Naive thymus-derived CD4-positive, alpha-beta T cell (primary cell): ENCODE data around the gene ENHO. TPM values are rescaled to one million over a fixed set of nuclear protein-coding genes. Genes with fewer than 3 reads are reported as not detected.

Experiments used
- ATAC-seq: fragments of 150-1000 bp; cut with Tn5 transposase; 2 replicates; pipeline ENCODE4 v1.10.0; 2021; ENCODE audit warnings: mild to moderate bottlenecking, moderate library complexity
- CTCF ChIA-PET: fragments of 350-600 bp; sonication (Branson Sonifier 250); formaldehyde crosslinking; loops from one replicate; lab custom pipeline; 2021; ENCODE audit warnings: antibody characterized with exemption; lab: Charles Lee
- POLR2A ChIA-PET: fragments of 350-600 bp; sonication (Branson Sonifier 250); formaldehyde crosslinking; loops from one replicate; lab custom pipeline; 2021; ENCODE audit warnings: antibody characterized with exemption, inconsistent platforms; lab: Charles Lee
- DNase-seq, 9 donors: peaks; one replicate each; pipeline versions ENCODE4 v3.0.0 to v3.0.0-alpha.2; 2020 to 2022; ENCODE audit warnings: mixed read lengths in 1 of 9
- H3K27ac ChIP-seq: one replicate; pipeline ENCODE4 v1.7.0; 2013; ENCODE audit warnings: mild to moderate bottlenecking, low read depth, low read length, moderate library complexity
- H3K27me3 ChIP-seq, 2 donors: one replicate each; pipeline ENCODE4 v1.7.0; 2013; ENCODE audit warnings: low read length in 2 of 2, mild to moderate bottlenecking in 2 of 2, moderate library complexity in 2 of 2; ENCODE audit not compliant: control insufficient read depth in 2 of 2, insufficient read depth in 2 of 2
- H3K36me3 ChIP-seq, 3 experiments: 1 replicate in 2 of 3; 2 replicates in 1 of 3; pipeline ENCODE4 v1.7.0; 2013; ENCODE audit warnings: low read length in 3 of 3, mild to moderate bottlenecking in 3 of 3, moderate library complexity in 1 of 3; ENCODE audit not compliant: insufficient read depth in 3 of 3, control insufficient read depth in 2 of 3
- H3K4me1 ChIP-seq, 2 donors: one replicate each; pipeline ENCODE4 v1.7.0; 2013; ENCODE audit warnings: low read length in 2 of 2, mild to moderate bottlenecking in 2 of 2, moderate library complexity in 1 of 2; ENCODE audit not compliant: control insufficient read depth in 2 of 2, insufficient read depth in 2 of 2
- H3K4me3 ChIP-seq: 2 replicates; pipeline ENCODE4 v1.7.0; 2013; ENCODE audit warnings: mild to moderate bottlenecking, low read length
- H3K9me3 ChIP-seq, 3 experiments: 1 replicate in 2 of 3; 2 replicates in 1 of 3; pipeline ENCODE4 v1.7.0; 2013; ENCODE audit warnings: low read length in 3 of 3; ENCODE audit not compliant: control insufficient read depth in 2 of 3
- H3K27ac Mint-ChIP-seq, 9 donors: one replicate each; pipeline ENCODE4 v1.8.0; 2020 to 2022; ENCODE audit warnings: mixed read lengths in 9 of 9, mild to moderate bottlenecking in 8 of 9, moderate library complexity in 5 of 9, inconsistent platforms in 2 of 9
- H3K27me3 Mint-ChIP-seq, 5 donors: one replicate each; pipeline ENCODE4 v1.8.0; 2021 to 2022; ENCODE audit warnings: mixed read lengths in 5 of 5, mild to moderate bottlenecking in 1 of 5
- H3K36me3 Mint-ChIP-seq, 5 donors: one replicate each; pipeline ENCODE4 v1.8.0; 2020 to 2022; ENCODE audit warnings: mixed read lengths in 5 of 5, mild to moderate bottlenecking in 3 of 5, inconsistent platforms in 1 of 5
- H3K4me1 Mint-ChIP-seq, 7 donors: one replicate each; pipeline ENCODE4 v1.8.0; 2020 to 2022; ENCODE audit warnings: mixed read lengths in 7 of 7, mild to moderate bottlenecking in 3 of 7, inconsistent platforms in 1 of 7
- H3K4me3 Mint-ChIP-seq, 10 donors: one replicate each; pipeline ENCODE4 v1.8.0; 2020 to 2022; ENCODE audit warnings: mild to moderate bottlenecking in 10 of 10, mixed read lengths in 10 of 10, moderate library complexity in 6 of 10, inconsistent platforms in 2 of 10
- H3K9me3 Mint-ChIP-seq, 11 donors: one replicate each; pipeline ENCODE4 v1.8.0; 2020 to 2022; ENCODE audit warnings: mixed read lengths in 11 of 11, mild to moderate bottlenecking in 4 of 11, inconsistent platforms in 1 of 11, moderate library complexity in 1 of 11
- intact Hi-C, 2 donors: fragments of 100-400 bp; cut with micrococcal nuclease; formaldehyde crosslinking; loops; one replicate each; pipeline ENCODE4 v1.15.1; 2023
- polyA plus RNA-seq, 2 donors: library from polyadenylated mRNA; unstranded; fragments of 300-500 nt; fragmentation: Illumina TruSeq; gene quantifications; one replicate each; pipeline ENCODE4 v1.2.3, GENCODE V29; 2021
- total RNA-seq, 6 experiments: library from RNA in 5 of 6; stranded (reverse) in 5 of 6; gene quantifications; 1 replicate in 5 of 6; 2 replicates in 1 of 6; pipeline ENCODE4 v1.2.3 and lab custom pipeline; 2021 to 2026

ENHO gene
- total and polyA plus RNA-seq, 7 experiments from 2014 or later: 0.21 to 1.9 (median 0.56) TPM; not detected in 4

- H3K4me1 Mint-ChIP-seq: peaks cover 0 to 3% (median 0%) of the 10 kb centered on the region in 7 donors
- no peak for ATAC-seq
- peaks cover 4 to 26% (median 9%) of the 10 kb centered on the region in 5 donors for H3K27me3 Mint-ChIP-seq
- no peaks in the 10 kb centered on the region for H3K9me3 Mint-ChIP-seq
- ChIA-PET POLR2A (no interaction called here), CTCF (no interaction called here)
- no peaks in the 10 kb centered on the region for H3K9me3 ChIP-seq
- no peak overlapping the region for H3K4me3 ChIP-seq
- H3K27ac Mint-ChIP-seq: no peak overlapping the region
- no peak overlapping the region for H3K4me3 Mint-ChIP-seq
- no peaks in the 10 kb centered on the region for H3K36me3 Mint-ChIP-seq
- H3K4me1 ChIP-seq: no peaks in the 10 kb centered on the region
- no peaks in the 10 kb centered on the region for H3K27me3 ChIP-seq
- intact Hi-C loops: no loop called here
- DNase-seq: no peak
- H3K27ac ChIP-seq: no peak overlapping the region
- no peaks in the 10 kb centered on the region for H3K36me3 ChIP-seq
Measured at GRCh38 chr9:34479431-34479866, 43.3 kb downstream of the ENHO start.

GRCh38 chr9:34477541-34477940 is 45.2 kb downstream of the ENHO start:
- no peak for ATAC-seq
- CTCF ChIA-PET: no interaction called here
- no peaks in the 10 kb centered on the region for H3K9me3 ChIP-seq

GRCh38 chr9:34475097-34475496 is 47.7 kb downstream of the ENHO start:
- no peak for DNase-seq
- intact Hi-C loops: no loop called here
- Histone ChIP-seq H3K27me3 (no peaks in the 10 kb centered on the region), H3K4me3 (no peak overlapping the region), H3K9me3 (no peaks in the 10 kb centered on the region), H3K27ac (no peak overlapping the region), H3K36me3 (no peaks in the 10 kb centered on the region), H3K4me1 (no peaks in the 10 kb centered on the region)
- no peak for ATAC-seq
- Mint-ChIP-seq H3K4me1 (peaks cover 0 to 3% (median 0%) of the 10 kb centered on the region in 7 donors), H3K27me3 (peaks cover 4 to 20% (median 9%) of the 10 kb centered on the region in 5 donors), H3K27ac (no peak overlapping the region), H3K4me3 (no peak overlapping the region), H3K9me3 (no peaks in the 10 kb centered on the region), H3K36me3 (no peaks in the 10 kb centered on the region)
- ChIA-PET POLR2A (no interaction called here), CTCF (no interaction called here)

More at GRCh38 chr9:34477541-34477940, 45.2 kb downstream of the ENHO start:
- Histone ChIP-seq H3K4me1 (no peaks in the 10 kb centered on the region), H3K36me3 (no peaks in the 10 kb centered on the region), H3K4me3 (no peak overlapping the region), H3K27ac (no peak overlapping the region), H3K27me3 (no peaks in the 10 kb centered on the region)
- no peaks in the 10 kb centered on the region for H3K36me3 Mint-ChIP-seq
- no peak overlapping the region for H3K27ac Mint-ChIP-seq
- intact Hi-C loops: no loop called here
- H3K27me3 Mint-ChIP-seq: peaks cover 4 to 26% (median 9%) of the 10 kb centered on the region in 5 donors
- POLR2A ChIA-PET: no interaction called here
- no peaks in the 10 kb centered on the region for H3K9me3 Mint-ChIP-seq
- H3K4me1 Mint-ChIP-seq: peaks cover 0 to 3% (median 0%) of the 10 kb centered on the region in 7 donors
- no peak overlapping the region for H3K4me3 Mint-ChIP-seq
- DNase-seq: no peak

Other genes with a start within 250 kb of the ENHO start
- 1 to 10 TPM in 1 of 5 experiments, under 1 TPM in 4; 0.11 to 6.0 (median 0.35) TPM for gene KIF24, start 193.7 kb downstream of the ENHO start, total RNA-seq
- under 1 TPM; 0.19 to 0.23 TPM for gene KIF24, start 193.7 kb downstream of the ENHO start, polyA plus RNA-seq
- 10 to 100 TPM in 4 of 5 experiments, 1 to 10 TPM in 1; 7.5 to 30.0 (median 22.7) TPM for gene NUDT2, start 193.4 kb downstream of the ENHO start, total RNA-seq
- 10 to 100 TPM; 27.7 to 63.3 TPM for gene NUDT2, start 193.4 kb downstream of the ENHO start, polyA plus RNA-seq
- 1 to 10 TPM in 2 of 5 experiments, under 1 TPM in 3; 0.60 to 1.9 (median 0.78) TPM for gene MYORG, start 146.1 kb downstream of the ENHO start, total RNA-seq
- gene MYORG, start 146.1 kb downstream of the ENHO start, polyA plus RNA-seq: 1 to 10 TPM in 1 of 2 donors, under 1 TPM in 1; 0.28 to 1.4 TPM
- gene FAM219A, start 64.4 kb downstream of the ENHO start, total RNA-seq: 10 to 100 TPM; 12.3 to 14.6 (median 13.4) TPM
- 1 to 10 TPM in 1 of 2 donors, under 1 TPM in 1; 0.67 to 1.3 TPM for gene FAM219A, start 64.4 kb downstream of the ENHO start, polyA plus RNA-seq
- not detected for gene DNAI1, start 64.2 kb downstream of the ENHO start, total RNA-seq
- not detected for gene DNAI1, start 64.2 kb downstream of the ENHO start, polyA plus RNA-seq
- gene CNTFR, start 66.7 kb upstream of the ENHO start, total RNA-seq: not detected
- not detected for gene CNTFR, start 66.7 kb upstream of the ENHO start, polyA plus RNA-seq
- 10 to 100 TPM in 4 of 5 experiments, 1 to 10 TPM in 1; 8.8 to 27.3 (median 25.1) TPM for gene RPP25L, start 89.1 kb upstream of the ENHO start, total RNA-seq
- gene RPP25L, start 89.1 kb upstream of the ENHO start, polyA plus RNA-seq: 10 to 100 TPM; 48.5 to 58.2 TPM
- 100 to 1,000 TPM in 1 of 5 experiments, 10 to 100 TPM in 4; 55.6 to 110 (median 73.0) TPM for gene DCTN3, start 97.5 kb upstream of the ENHO start, total RNA-seq
- gene DCTN3, start 97.5 kb upstream of the ENHO start, polyA plus RNA-seq: 100 to 1,000 TPM; 125 to 129 TPM
- under 1 TPM in 2 of 5 experiments, not detected in 3; 0.27 to 0.36 TPM for gene ARID3C, start 106.1 kb upstream of the ENHO start, total RNA-seq
- gene ARID3C, start 106.1 kb upstream of the ENHO start, polyA plus RNA-seq: not detected
- gene SIGMAR1, start 114.8 kb upstream of the ENHO start, total RNA-seq: 10 to 100 TPM; 20.7 to 63.8 (median 46.0) TPM
- 100 to 1,000 TPM in 1 of 2 donors, 10 to 100 TPM in 1; 93.5 to 102 TPM for gene SIGMAR1, start 114.8 kb upstream of the ENHO start, polyA plus RNA-seq
- 100 to 1,000 TPM; 126 to 217 (median 162) TPM for gene GALT, start 123.7 kb upstream of the ENHO start, total RNA-seq
- gene GALT, start 123.7 kb upstream of the ENHO start, polyA plus RNA-seq: 10 to 100 TPM; 57.6 to 59.1 TPM
- 100 to 1,000 TPM in 4 of 5 experiments, 10 to 100 TPM in 1; 81.7 to 185 (median 144) TPM for gene IL11RA, start 129.2 kb upstream of the ENHO start, total RNA-seq
- gene IL11RA, start 129.2 kb upstream of the ENHO start, polyA plus RNA-seq: 1 to 10 TPM; 8.5 to 8.6 TPM
- gene CCL27, start 139.7 kb upstream of the ENHO start, total RNA-seq: not detected
- gene CCL27, start 139.7 kb upstream of the ENHO start, polyA plus RNA-seq: not detected
- gene CCL19, start 168.3 kb upstream of the ENHO start, total RNA-seq: not detected
- gene CCL19, start 168.3 kb upstream of the ENHO start, polyA plus RNA-seq: not detected
- gene CCL21, start 187.1 kb upstream of the ENHO start, total RNA-seq: not detected
- gene CCL21, start 187.1 kb upstream of the ENHO start, polyA plus RNA-seq: not detected